Left lung (tissue), 14 donors: Measurements from ENCODE around the gene LHX2. TPM values are rescaled to one million over a fixed set of nuclear protein-coding genes. Genes with fewer than 3 reads are reported as not detected.
A peak's percentile ranks its signal among the peaks of the same experiment; 100 is the strongest.

Experiments used
- ATAC-seq: fragments of 200-7000 bp; cut with Tn5 transposase; one replicate; pipeline ENCODE4 v1.9.1; 2020; ENCODE audit warnings: moderate library complexity
- DNase-seq, 4 donors: peaks; one replicate each; pipeline ENCODE4 v3.0.0-alpha.2; 2013 to 2020
- H3K27ac ChIP-seq, 2 donors: fragments of 200-600 bp; sonication (generic) in 1 of 2; one replicate each; pipeline versions ENCODE4 v1.5.0 to v1.8.0; 2020 to 2021
- H3K27me3 ChIP-seq, 2 donors: fragments of 200-600 bp; sonication (generic) in 1 of 2; one replicate each; pipeline versions ENCODE4 v1.5.0 to v1.8.0; 2020 to 2021
- H3K36me3 ChIP-seq, 2 donors: fragments of 200-600 bp; sonication (generic) in 1 of 2; one replicate each; pipeline versions ENCODE4 v1.5.0 to v1.8.0; 2020 to 2021
- H3K4me1 ChIP-seq, 2 donors: fragments of 200-600 bp; one replicate each; pipeline ENCODE4 v1.8.0; 2021
- H3K4me3 ChIP-seq, 2 donors: fragments of 200-600 bp; sonication (generic) in 1 of 2; one replicate each; pipeline versions ENCODE4 v1.5.0 to v1.8.0; 2020 to 2021; ENCODE audit warnings: mild to moderate bottlenecking in 1 of 2
- H3K9me3 ChIP-seq, 2 donors: fragments of 200-600 bp; sonication (generic) in 1 of 2; one replicate each; pipeline versions ENCODE4 v1.5.0 to v1.8.0; 2020 to 2021
- intact Hi-C, 2 donors: fragments of 100-400 bp; cut with DNase I; formaldehyde crosslinking; loops; one replicate each; pipeline versions ENCODE4 v1.11.2 to v1.14.2; 2022
- long read RNA-seq, 12 donors: library from polyadenylated mRNA in 2 of 12; unstranded in 2 of 12; transcript quantifications; one replicate each; pipeline ENCODE4 v2.0.0 and lab custom pipeline, GENCODE V29; 2019 to 2026
- polyA plus RNA-seq, 6 donors: library from polyadenylated mRNA; unstranded; fragments of 120-200 nt; gene quantifications; one replicate each; pipeline ENCODE4 v1.2.1, GENCODE V29; 2013; ENCODE audit not compliant: insufficient read length in 6 of 6
- total RNA-seq, 2 donors: library from RNA; stranded (reverse); fragmentation: NEBNext Ultra II Directional; extraction: Animal tissue kit (Norgen Biotek cat#: 25700); gene quantifications; one replicate each; pipeline ENCODE4 v1.2.1, GENCODE V29; 2021
- TF ChIP-seq, protein P1 (sequence below), 2 donors: fragments of 200-600 bp; sonication (generic) in 1 of 2; IDR thresholded peaks; one replicate each; pipeline versions ENCODE4 v1.5.0 to v1.8.0; 2021; ENCODE audit warnings: antibody characterized with exemption in 2 of 2
- donor health status: DM: no; HTN: yes; CAD: no.
- donor health status: DM: no; HTN: no; CAD: no.

LHX2 gene
- not detected for total RNA-seq
- polyA plus RNA-seq = under 1 TPM in 4 of 6 donors, not detected in 2; 0.12 to 0.26 (median 0.21) TPM
- long read RNA-seq, donor 1 = 0 reads
- long read RNA-seq, donor 2 = 0 reads
- long read RNA-seq, donor 3 = 0 reads
- long read RNA-seq, donor 4 = 0 reads
- long read RNA-seq, donor 5 = 0 reads
- long read RNA-seq, donor 6 = 0 reads
- long read RNA-seq, donor 7 = 0 reads
- long read RNA-seq, donor 8 = 0 reads
- long read RNA-seq, donor 9 = 0 reads
- long read RNA-seq, donor 10 = 0 reads
- long read RNA-seq, donor 11 = 0 reads
- long read RNA-seq, donor 12 = 0 reads

GRCh38 chr9:124011460-124012301, at the start of gene LHX2:
Gene LHX2, plus strand, starts transcription at chr9:124011768. Its CDS starts 581 bp downstream, at chr9:124012349.
- H3K27me3 ChIP-seq = peaks cover 98 to 100% of the 10 kb centered on the region in 2 donors
- H3K9me3 ChIP-seq = no peaks in the 10 kb centered on the region
- ATAC-seq (peak; percentile 64), DNase-seq (peak in 1 of 4 donors; percentile 81)
- H3K36me3 ChIP-seq = no peaks in the 10 kb centered on the region
- TF ChIP-seq, protein P1, sequence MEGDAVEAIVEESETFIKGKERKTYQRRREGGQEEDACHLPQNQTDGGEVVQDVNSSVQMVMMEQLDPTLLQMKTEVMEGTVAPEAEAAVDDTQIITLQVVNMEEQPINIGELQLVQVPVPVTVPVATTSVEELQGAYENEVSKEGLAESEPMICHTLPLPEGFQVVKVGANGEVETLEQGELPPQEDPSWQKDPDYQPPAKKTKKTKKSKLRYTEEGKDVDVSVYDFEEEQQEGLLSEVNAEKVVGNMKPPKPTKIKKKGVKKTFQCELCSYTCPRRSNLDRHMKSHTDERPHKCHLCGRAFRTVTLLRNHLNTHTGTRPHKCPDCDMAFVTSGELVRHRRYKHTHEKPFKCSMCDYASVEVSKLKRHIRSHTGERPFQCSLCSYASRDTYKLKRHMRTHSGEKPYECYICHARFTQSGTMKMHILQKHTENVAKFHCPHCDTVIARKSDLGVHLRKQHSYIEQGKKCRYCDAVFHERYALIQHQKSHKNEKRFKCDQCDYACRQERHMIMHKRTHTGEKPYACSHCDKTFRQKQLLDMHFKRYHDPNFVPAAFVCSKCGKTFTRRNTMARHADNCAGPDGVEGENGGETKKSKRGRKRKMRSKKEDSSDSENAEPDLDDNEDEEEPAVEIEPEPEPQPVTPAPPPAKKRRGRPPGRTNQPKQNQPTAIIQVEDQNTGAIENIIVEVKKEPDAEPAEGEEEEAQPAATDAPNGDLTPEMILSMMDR (IDR thresholded peaks at IDR 0.05) = no peak
- H3K27ac ChIP-seq = no peak within 1 kb of the TSS
- peaks cover 4 to 60% of the 10 kb centered on the region in 2 donors for H3K4me1 ChIP-seq
- H3K4me3 ChIP-seq = peak within 1 kb of the TSS in 1 of 2 donors; percentile 31
- intact Hi-C loops = no loop called here

DNA sequence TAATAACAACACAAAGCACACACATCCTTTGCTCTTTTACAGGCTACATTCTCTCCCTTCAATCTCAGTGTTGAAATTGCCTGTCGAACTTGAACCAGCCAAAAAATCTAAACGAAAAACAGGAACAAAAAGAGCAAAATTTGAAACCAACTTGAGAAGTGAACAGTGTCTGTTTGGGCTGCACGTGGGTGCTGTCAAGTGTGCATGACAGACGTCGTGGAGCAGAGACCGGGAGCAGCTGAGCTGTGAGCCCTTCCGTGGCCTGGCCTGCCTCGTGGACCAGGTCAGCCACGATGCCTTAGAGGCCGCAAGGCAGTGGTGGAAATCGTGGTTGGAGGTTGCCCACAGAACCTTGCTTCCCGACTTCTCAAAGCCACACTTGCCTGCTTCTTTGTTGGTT, 46.8 kb upstream of the LHX2 start:
- peaks cover 0 to 97% of the 10 kb centered on the region in 2 donors for H3K27me3 ChIP-seq
- no peaks in the 10 kb centered on the region for H3K36me3 ChIP-seq
- intact Hi-C loops = no loop called here
- H3K9me3 ChIP-seq = no peaks in the 10 kb centered on the region
- H3K4me3 ChIP-seq = no peak overlapping the region
- no peak overlapping the region for H3K27ac ChIP-seq
- ATAC-seq (no peak), DNase-seq (no peak)
- H3K4me1 ChIP-seq = no peaks in the 10 kb centered on the region
- TF ChIP-seq, protein P1 (IDR thresholded peaks at IDR 0.05) = no peak

DNA sequence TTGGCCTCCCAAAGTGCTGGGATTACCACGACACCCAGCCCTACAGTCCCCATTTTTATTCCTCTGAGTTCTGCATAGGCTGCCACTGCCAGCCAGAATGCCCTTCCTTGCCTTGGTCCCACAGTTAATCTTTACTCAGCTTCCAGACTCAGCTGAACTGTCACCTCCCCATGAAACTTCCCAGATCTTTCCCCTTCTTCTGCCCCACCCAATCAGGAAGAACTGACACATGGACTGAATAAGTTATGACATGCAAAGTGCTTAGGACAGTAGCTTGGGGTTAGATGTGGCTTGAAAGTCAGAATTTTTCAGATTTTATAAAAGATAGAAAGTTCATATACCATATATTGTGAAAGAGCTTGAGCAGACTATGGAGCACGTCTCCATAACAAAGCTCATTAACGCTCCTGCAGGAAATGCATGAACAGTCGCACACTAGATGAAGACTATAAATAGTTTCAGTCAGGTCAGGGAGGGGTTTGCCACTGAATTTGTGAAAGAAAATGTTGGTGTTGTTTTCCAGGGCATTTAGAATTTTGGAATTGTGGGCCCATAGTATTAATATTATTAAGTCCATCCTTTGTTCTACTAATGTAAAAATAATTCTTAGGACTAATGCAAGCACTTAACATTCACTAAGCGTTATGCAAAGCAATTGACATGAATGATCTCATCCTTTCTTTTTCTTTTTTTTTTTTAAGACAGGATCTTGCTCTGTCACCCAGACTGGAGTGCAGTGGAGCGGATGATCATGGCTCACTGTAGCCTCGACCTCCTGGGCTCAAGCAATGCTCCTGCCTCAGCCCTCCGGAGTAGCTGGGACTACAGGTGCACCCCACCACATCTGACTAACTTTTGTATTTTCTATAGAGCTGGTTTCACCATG, 45.5 kb upstream of the LHX2 start:
- Histone ChIP-seq H3K4me3 (no peak overlapping the region), H3K27me3 (peaks cover 2 to 97% of the 10 kb centered on the region in 2 donors), H3K4me1 (no peaks in the 10 kb centered on the region), H3K9me3 (no peaks in the 10 kb centered on the region), H3K27ac (no peak overlapping the region), H3K36me3 (no peaks in the 10 kb centered on the region)
- intact Hi-C loops = no loop called here
- TF ChIP-seq, protein P1 (IDR thresholded peaks at IDR 0.05) = no peak
- DNase-seq = no peak
- ATAC-seq = no peak

DNA sequence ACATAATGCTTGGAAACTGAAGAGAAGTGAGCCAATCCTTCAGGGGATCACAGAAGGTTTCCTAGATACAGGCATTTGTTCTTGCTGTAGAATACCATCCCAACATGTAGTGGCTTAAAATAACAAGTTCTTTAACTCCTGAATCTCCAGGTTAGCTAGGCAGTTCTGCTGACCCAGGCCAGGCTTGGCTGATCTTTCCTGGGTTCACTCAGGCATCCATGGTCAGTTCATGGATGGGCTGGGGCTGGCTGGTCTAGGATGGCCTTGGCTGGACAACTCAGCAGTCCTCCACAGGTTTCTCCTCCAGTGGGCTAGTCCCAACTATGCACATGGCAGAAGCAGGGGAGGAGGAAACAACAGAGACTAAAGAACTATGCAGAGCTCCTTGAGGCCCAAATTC, 44.2 kb upstream of the LHX2 start:
- no peak overlapping the region for H3K4me3 ChIP-seq
- H3K9me3 ChIP-seq = no peaks in the 10 kb centered on the region
- no peak overlapping the region for H3K27ac ChIP-seq
- TF ChIP-seq, protein P1 (IDR thresholded peaks at IDR 0.05) = no peak
- intact Hi-C loops = no loop called here
- no peaks in the 10 kb centered on the region for H3K36me3 ChIP-seq
- ATAC-seq (no peak), DNase-seq (no peak)
- H3K4me1 ChIP-seq = no peaks in the 10 kb centered on the region
- H3K27me3 ChIP-seq = peaks cover 3 to 95% of the 10 kb centered on the region in 2 donors
